ENCODE data around the gene VSIR. TPM values are rescaled to one million over a fixed set of nuclear protein-coding genes. Genes with fewer than 3 reads are reported as not detected.

VSIR gene
- total RNA-seq, result 16.2 and 19.6 TPM in 2 replicates

GRCh38 chr10:71773221-71773971 is at the start of gene VSIR:
VSIR (minus strand) TSS chr10:71773520; CDS start chr10:71773439, 81 bp downstream.

GRCh38 chr10:71719464-71720201 is 53.7 kb downstream of the VSIR start, which contains the start of gene C10orf105:
C10orf105 (minus strand) TSS chr10:71719778; CDS start chr10:71716337, 3,441 bp downstream.

Other genes with a start within 250 kb of the VSIR start
- gene C10orf105, start 53.7 kb downstream of the VSIR start, total RNA-seq, result under 0.01 TPM in 1 of 2 replicates, not detected in the other
- 883 and 905 TPM in 2 replicates for gene PSAP, start 77.7 kb upstream of the VSIR start, total RNA-seq
- gene CHST3, start 190.9 kb upstream of the VSIR start, total RNA-seq, result 38.1 and 46.1 TPM in 2 replicates